ENCODE measurements around the gene PNMT. TPM values are rescaled to one million over a fixed set of nuclear protein-coding genes. Genes with fewer than 3 reads are reported as not detected.
A peak's percentile ranks its signal among the peaks of the same experiment; 100 is the strongest.

The PNMT gene
- polyA plus RNA-seq, 1 experiment, result not detected

DNA sequence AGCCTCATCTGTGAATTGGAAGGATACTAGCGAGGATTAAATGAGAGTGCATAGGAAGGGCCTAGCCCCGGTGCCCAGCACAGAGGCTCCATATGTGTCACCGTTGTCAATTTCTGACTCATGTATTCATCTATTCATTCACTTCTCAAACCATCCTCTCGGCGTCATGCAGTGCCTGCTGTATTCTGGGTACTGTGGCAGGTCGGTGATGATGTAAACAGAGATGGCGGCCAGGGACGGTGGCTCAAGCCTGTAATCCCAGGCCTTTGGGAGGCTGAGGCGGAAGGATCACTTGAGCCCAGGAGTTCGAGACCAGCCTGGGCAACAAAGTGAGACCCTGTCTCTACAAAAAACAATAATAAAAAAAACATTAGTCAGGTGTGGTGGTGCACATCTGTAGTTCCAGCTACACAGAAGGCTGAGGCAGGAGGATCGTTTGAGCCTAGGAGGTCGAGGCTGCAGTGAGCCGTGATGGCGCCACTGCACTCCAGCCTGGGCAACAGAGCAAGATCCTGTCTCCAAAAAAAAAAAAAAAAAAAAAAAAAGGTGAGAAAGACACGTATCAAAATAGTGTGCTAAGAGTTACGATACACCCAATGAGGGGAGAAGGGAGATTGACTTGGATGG is 45.8 kb upstream of the PNMT start:
- DNase-seq (ENCODE audit: low read depth), result no peak
- ChIA-PET POLR2A (no interaction called here), CTCF (interaction anchor here (0.6 to 8.7 kb wide), 38 partner anchors 9 to 619 kb away, joined by 3 to 193 read pairs (median 8); partner anchors contain the start of genes ERBB2, MIEN1, PGAP3 and PNMT)
- TF ChIP-seq, protein P1, sequence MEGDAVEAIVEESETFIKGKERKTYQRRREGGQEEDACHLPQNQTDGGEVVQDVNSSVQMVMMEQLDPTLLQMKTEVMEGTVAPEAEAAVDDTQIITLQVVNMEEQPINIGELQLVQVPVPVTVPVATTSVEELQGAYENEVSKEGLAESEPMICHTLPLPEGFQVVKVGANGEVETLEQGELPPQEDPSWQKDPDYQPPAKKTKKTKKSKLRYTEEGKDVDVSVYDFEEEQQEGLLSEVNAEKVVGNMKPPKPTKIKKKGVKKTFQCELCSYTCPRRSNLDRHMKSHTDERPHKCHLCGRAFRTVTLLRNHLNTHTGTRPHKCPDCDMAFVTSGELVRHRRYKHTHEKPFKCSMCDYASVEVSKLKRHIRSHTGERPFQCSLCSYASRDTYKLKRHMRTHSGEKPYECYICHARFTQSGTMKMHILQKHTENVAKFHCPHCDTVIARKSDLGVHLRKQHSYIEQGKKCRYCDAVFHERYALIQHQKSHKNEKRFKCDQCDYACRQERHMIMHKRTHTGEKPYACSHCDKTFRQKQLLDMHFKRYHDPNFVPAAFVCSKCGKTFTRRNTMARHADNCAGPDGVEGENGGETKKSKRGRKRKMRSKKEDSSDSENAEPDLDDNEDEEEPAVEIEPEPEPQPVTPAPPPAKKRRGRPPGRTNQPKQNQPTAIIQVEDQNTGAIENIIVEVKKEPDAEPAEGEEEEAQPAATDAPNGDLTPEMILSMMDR (IDR thresholded peaks at IDR 0.05; ENCODE audit: insufficient read depth, low read depth, low read length), result no peak
- Histone ChIP-seq H3K36me3 (ENCODE audit: control insufficient read depth, insufficient read depth, low read length) (no peaks in the 10 kb centered on the region; the same call in 1 of the 2 replicates), H3K4me3 (ENCODE audit: low read depth, low read length) (no peak overlapping the region), H3K27me3 (ENCODE audit: control insufficient read depth, insufficient read depth, low read length) (peaks cover 21% of the 10 kb centered on the region)

DNA sequence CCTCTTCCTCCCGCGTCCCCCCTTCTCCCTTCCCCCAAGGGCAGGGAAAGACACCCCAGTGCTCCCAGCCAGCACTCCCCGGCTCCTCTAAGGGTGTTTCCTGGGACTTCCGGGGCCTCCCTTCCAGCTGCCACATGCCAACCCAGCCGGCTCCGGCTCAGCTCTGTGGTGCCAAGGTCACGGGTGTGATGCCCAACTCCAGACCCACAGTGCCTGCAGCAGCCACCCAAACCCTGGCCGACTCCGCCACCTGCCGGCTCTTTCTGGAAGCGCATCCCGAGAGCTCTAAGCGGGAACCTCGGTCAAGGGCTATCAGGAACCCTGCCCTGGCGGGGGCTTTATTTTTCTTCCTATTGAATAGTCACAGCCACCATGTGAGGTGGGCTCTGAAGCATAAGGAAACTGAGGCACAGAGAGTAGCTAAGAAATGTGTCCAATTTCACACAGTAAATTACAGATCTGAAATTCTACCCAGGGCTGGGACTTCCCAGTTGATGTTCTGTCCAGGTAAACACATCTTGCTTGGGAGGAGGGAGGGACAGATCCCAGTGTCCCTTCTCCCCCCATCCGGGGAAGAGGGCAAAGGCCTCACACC is 44.8 kb upstream of the PNMT start:
- Histone ChIP-seq H3K4me3 (ENCODE audit: low read depth, low read length) (no peak overlapping the region), H3K36me3 (ENCODE audit: control insufficient read depth, insufficient read depth, low read length) (no peaks in the 10 kb centered on the region; the same call in 1 of the 2 replicates), H3K27me3 (ENCODE audit: control insufficient read depth, insufficient read depth, low read length) (peaks cover 31% of the 10 kb centered on the region)
- ChIA-PET CTCF (interaction anchor here (0.6 to 8.7 kb wide), 30 partner anchors 8 to 399 kb away, joined by 3 to 193 read pairs (median 8); partner anchors contain the start of genes ERBB2, MIEN1, PGAP3 and PNMT), POLR2A (no interaction called here)
- no peak for DNase-seq (ENCODE audit: low read depth)
- TF ChIP-seq, protein P1 (IDR thresholded peaks at IDR 0.05; ENCODE audit: insufficient read depth, low read depth, low read length), result peak; percentile 97

DNA sequence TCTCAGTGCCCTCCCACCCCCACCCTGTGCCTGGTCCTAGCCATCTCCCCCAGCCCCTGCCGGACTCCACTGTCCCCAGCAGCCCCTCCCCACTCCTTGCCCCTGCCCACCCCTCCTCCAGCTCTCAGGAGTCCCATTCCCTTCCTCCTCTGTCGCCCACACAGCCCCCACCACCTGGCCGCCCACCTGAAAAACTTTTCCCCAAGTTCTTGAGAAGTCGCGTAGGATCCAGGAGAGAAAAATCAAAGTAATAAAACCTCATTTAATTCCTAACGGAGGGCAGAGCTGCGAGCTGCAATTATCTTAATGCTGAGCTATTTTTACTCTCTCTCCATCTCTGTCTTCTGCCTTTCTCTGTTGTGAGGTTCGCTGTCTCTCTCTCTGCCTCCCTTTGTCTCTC is 43.9 kb upstream of the PNMT start:
- CTCF ChIA-PET, result interaction anchor here (0.9 to 8.7 kb wide), 9 partner anchors 8 to 105 kb away, joined by 3 to 193 read pairs (median 27); partner anchors contain the start of genes PNMT, STARD3 and TCAP
- peaks cover 38% of the 10 kb centered on the region for H3K27me3 ChIP-seq (ENCODE audit: control insufficient read depth, insufficient read depth, low read length)

DNA sequence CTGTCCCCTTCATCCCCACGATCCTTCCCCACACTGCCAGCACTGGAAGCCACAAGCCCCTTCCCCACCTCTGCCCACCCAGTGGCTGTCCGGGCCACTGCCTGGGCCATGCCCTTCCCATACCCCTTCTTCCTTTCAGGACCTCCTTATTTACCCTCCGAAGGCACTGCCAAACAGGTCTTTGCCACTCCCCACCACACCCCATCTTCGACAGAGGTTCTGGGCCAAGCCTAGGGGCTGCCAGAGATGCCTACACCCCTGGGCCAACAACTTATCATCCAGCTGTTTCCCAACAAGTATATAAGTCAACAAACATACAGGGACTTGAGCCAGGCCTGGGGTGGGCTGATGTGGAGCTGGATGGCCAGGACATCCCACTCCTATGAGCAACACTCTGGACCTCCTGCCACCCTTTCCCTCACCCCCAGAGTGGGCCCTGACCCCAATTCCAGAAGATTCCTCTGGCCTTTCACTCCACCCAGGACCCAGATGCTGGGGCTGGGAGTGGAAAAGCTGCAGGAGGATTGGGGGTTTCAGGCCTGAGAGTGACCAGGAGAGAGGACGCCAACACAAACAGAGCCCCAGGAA is 43.0 kb upstream of the PNMT start:
- CTCF ChIA-PET, result interaction anchor here (0.5 to 8.7 kb wide), 12 partner anchors 7 to 106 kb away, joined by 3 to 193 read pairs (median 4); partner anchors contain the start of genes MIEN1, PGAP3, PNMT and STARD3
- H3K27me3 ChIP-seq (ENCODE audit: control insufficient read depth, insufficient read depth, low read length), result peaks cover 42% of the 10 kb centered on the region
- no peak for DNase-seq (ENCODE audit: low read depth)
- TF ChIP-seq, protein P1 (IDR thresholded peaks at IDR 0.05; ENCODE audit: insufficient read depth, low read depth, low read length), result no peak
- no peak overlapping the region for H3K4me3 ChIP-seq (ENCODE audit: low read depth, low read length)
- POLR2A ChIA-PET, result no interaction called here
- no peaks in the 10 kb centered on the region; the same call in 1 of the 2 replicates for H3K36me3 ChIP-seq (ENCODE audit: control insufficient read depth, insufficient read depth, low read length)

More for the DNA sequence above, 43.9 kb upstream of the PNMT start:
- TF ChIP-seq, protein P1 (IDR thresholded peaks at IDR 0.05; ENCODE audit: insufficient read depth, low read depth, low read length), result no peak
- no peak overlapping the region for H3K4me3 ChIP-seq (ENCODE audit: low read depth, low read length)
- POLR2A ChIA-PET, result no interaction called here
- H3K36me3 ChIP-seq (ENCODE audit: control insufficient read depth, insufficient read depth, low read length), result no peaks in the 10 kb centered on the region; the same call in 1 of the 2 replicates
- no peak for DNase-seq (ENCODE audit: low read depth)
